ENCODE results near the gene CYP46A1. TPM values are rescaled to one million over a fixed set of nuclear protein-coding genes. Genes with fewer than 3 reads are reported as not detected.

Gene CYP46A1
- total and polyA plus RNA-seq, 2 experiments from 2014 or later, result 0.47 to 1.7 TPM

GRCh38 chr14:99677231-99678140, 6.6 kb upstream of the CYP46A1 start:
- no peaks in the 10 kb centered on the region for H3K79me2 ChIP-seq
- no peaks in the 10 kb centered on the region for H3K27me3 ChIP-seq
- H3K27ac ChIP-seq, result peak overlapping the region; percentile 48
- 87% methylated on average over 16 of the region's 16 CpGs for WGBS (ENCODE audit: low lambda C conversion rate, missing lambda C conversion rate)
- no peaks in the 10 kb centered on the region for H3K9me3 ChIP-seq (ENCODE audit: low read depth)
- DNase-seq (ENCODE audit: low spot score), result peak; percentile 65
- peaks cover 7% of the 10 kb centered on the region for H3K4me1 ChIP-seq (ENCODE audit: insufficient read depth)
- TF ChIP-seq EZH2phosphoT487 (IDR thresholded peaks at IDR 0.05; ENCODE audit: low read depth, severe bottlenecking, unreplicated experiment) (no peak), CTCF (IDR thresholded peaks at IDR 0.05; ENCODE audit: poor library complexity) (no peak), EZH2 (IDR thresholded peaks at IDR 0.05; ENCODE audit: borderline replicate concordance) (no peak)
- no peaks in the 10 kb centered on the region for H3K36me3 ChIP-seq (replicated peaks; ENCODE audit: insufficient read depth, low read depth)
- H3K4me3 ChIP-seq, result no peak overlapping the region
- H3K9me2 ChIP-seq (replicated peaks; ENCODE audit: insufficient read depth), result no peaks in the 10 kb centered on the region
- no peak overlapping the region for H2AFZ ChIP-seq
- H4K20me1 ChIP-seq (ENCODE audit: insufficient read depth, poor library complexity, severe bottlenecking), result no peaks in the 10 kb centered on the region
- H3K4me2 ChIP-seq, result no peak overlapping the region

- no peak overlapping the region for H3K27ac ChIP-seq
- no peaks in the 10 kb centered on the region for H3K79me2 ChIP-seq
- H3K9me3 ChIP-seq (ENCODE audit: low read depth), result no peaks in the 10 kb centered on the region
- no peaks in the 10 kb centered on the region for H3K36me3 ChIP-seq (replicated peaks; ENCODE audit: insufficient read depth, low read depth)
- no peaks in the 10 kb centered on the region for H3K27me3 ChIP-seq
- no peak overlapping the region for H3K4me2 ChIP-seq
- H3K9me2 ChIP-seq (replicated peaks; ENCODE audit: insufficient read depth), result no peaks in the 10 kb centered on the region
- TF ChIP-seq EZH2 (IDR thresholded peaks at IDR 0.05; ENCODE audit: borderline replicate concordance), result no peak
- no peak for TF ChIP-seq CTCF (IDR thresholded peaks at IDR 0.05; ENCODE audit: poor library complexity)
- H4K20me1 ChIP-seq (ENCODE audit: insufficient read depth, poor library complexity, severe bottlenecking), result no peaks in the 10 kb centered on the region
- no peak for DNase-seq (ENCODE audit: low spot score)
- H3K4me3 ChIP-seq, result no peak overlapping the region
- H2AFZ ChIP-seq, result no peak overlapping the region
- WGBS (ENCODE audit: low lambda C conversion rate, missing lambda C conversion rate), result 96% methylated on average over 6 of the region's 6 CpGs
- H3K4me1 ChIP-seq (ENCODE audit: insufficient read depth), result peaks cover 11% of the 10 kb centered on the region
Observed at GRCh38 chr14:99678198-99678597, 5.9 kb upstream of the CYP46A1 start.

GRCh38 chr14:99679111-99679510, 5.0 kb upstream of the CYP46A1 start:
- Histone ChIP-seq H2AFZ (no peak overlapping the region), H3K9me2 (replicated peaks; ENCODE audit: insufficient read depth) (no peaks in the 10 kb centered on the region), H3K79me2 (no peaks in the 10 kb centered on the region), H3K4me2 (no peak overlapping the region), H3K4me3 (no peak overlapping the region), H4K20me1 (ENCODE audit: insufficient read depth, poor library complexity, severe bottlenecking) (no peaks in the 10 kb centered on the region), H3K27me3 (no peaks in the 10 kb centered on the region), H3K9me3 (ENCODE audit: low read depth) (no peaks in the 10 kb centered on the region), H3K27ac (no peak overlapping the region), H3K4me1 (ENCODE audit: insufficient read depth) (peaks cover 11% of the 10 kb centered on the region), H3K36me3 (replicated peaks; ENCODE audit: insufficient read depth, low read depth) (no peaks in the 10 kb centered on the region)
- DNase-seq (ENCODE audit: low spot score), result no peak
- TF ChIP-seq EZH2phosphoT487 (IDR thresholded peaks at IDR 0.05; ENCODE audit: low read depth, severe bottlenecking, unreplicated experiment) (no peak), EZH2 (IDR thresholded peaks at IDR 0.05; ENCODE audit: borderline replicate concordance) (no peak), CTCF (IDR thresholded peaks at IDR 0.05; ENCODE audit: poor library complexity) (no peak)
- WGBS (ENCODE audit: low lambda C conversion rate, missing lambda C conversion rate), result 86% methylated on average over 2 of the region's 2 CpGs

Data from hepatocyte (in vitro differentiated cells).